ENCODE data around the gene ACIN1.
A peak's percentile ranks its signal among the peaks of the same experiment; 100 is the strongest.

ACIN1 gene

DNA sequence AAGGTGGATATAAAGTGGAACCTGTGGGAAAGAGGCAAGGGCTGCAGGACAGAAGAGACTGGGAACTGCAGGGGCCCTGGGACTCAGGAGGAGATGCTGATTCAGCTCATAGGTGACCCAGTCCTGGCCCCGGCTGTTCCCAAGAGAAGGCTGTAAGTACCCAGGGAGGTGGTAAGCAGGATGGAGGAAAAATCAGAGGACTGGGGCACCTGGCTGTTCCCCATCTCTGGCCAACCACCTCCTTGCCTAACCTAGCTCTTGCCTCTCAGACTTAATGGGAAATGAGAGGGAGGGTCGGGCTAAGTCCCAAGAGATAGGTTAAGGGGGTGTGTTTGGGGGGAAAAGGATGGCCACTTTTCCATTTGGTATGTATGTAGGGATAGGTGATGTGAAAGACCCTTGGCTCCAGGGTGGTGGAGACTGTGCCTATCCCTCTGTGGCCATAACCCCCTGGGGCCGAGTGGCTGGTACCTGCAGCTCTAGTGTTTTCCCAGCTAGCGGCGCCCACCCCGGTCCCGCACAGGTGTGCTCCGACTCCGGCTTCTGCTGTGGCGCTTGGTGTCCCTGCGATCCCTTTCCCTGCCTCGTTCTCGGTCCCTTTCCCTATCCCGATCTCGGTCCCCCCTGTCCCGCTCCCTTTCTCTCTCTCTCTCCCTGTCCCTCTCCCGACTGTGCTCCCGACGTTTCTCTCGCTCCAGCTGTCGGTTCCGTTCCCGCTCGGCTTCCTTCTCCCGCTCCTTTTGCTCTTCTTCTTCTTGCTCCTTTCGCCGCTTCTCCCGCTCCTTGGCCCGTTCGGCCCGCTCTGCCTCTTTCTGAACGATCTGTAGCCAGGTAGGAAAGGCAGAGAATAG lies 36.1 kb downstream of the ACIN1 start:
- no peaks in the 10 kb centered on the region for H3K9me3 ChIP-seq (ENCODE audit: control insufficient read depth in 2 of 2, low read length in 2 of 2)
- no peak overlapping the region for H3K4me3 ChIP-seq (ENCODE audit: low read length in 2 of 2)
- H3K27ac ChIP-seq (ENCODE audit: low read depth in 2 of 2, low read length in 2 of 2) = no peak overlapping the region
- H3K4me1 ChIP-seq (ENCODE audit: control insufficient read depth in 2 of 2, insufficient read depth in 2 of 2, low read length in 2 of 2) = peaks cover 14 to 17% of the 10 kb centered on the region in 2 donors
- H3K36me3 ChIP-seq (ENCODE audit: control insufficient read depth in 2 of 2, insufficient read depth in 2 of 2, low read length in 2 of 2) = peaks cover 41 to 46% of the 10 kb centered on the region in 2 donors
- H3K27me3 ChIP-seq (ENCODE audit: control insufficient read depth in 2 of 2, insufficient read depth in 2 of 2, low read length in 2 of 2) = no peaks in the 10 kb centered on the region
- H3K9ac ChIP-seq (ENCODE audit: low read depth in 1 of 2, low read length in 2 of 2) = no peak overlapping the region

DNA sequence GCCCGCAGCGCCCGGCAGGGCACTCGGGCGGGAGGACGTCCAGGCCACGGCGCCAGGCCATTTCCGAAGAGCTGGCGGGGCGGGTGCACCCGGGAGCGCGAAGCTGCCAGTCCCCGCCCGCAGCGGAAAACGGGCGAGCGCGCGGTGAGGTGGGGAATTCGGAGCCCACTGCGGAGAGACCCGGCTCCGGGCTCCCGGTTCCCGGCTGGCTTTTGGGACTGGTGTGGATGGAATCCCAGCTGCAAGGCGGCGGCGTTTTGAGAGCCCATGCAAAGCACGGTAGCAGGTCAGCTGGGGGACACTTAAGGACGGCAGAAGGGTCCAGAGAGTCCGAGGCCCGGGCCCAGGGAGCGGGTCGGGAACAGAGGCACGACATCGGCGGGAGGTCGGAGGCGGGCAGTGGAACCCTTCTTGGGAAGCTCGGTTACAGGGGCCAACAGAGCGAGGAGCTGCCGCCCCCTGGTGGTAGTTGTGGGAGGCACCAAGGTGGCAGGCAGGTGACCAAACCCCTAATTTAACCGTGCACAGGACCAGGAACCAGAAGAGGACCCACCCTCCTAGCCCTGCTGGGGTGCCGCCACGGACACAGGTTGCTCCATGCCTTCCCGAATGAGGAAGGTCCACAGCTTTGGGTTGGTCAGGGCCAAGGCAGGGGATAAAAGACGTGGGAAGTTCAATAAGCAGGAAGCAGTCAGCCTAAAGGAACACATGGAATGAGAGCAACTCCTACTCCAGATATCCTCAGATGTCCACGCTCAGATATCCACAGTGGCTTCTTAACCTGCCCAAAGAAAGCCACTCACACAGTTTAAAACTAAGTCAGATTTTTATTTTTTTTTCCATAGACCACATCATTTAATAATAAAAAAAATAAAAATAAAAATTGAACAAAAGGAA lies 36.9 kb downstream of the ACIN1 start:
- Histone ChIP-seq H3K9ac (ENCODE audit: low read depth in 1 of 2, low read length in 2 of 2) (peak overlapping the region; percentile 32 to 65), H3K27me3 (ENCODE audit: control insufficient read depth in 2 of 2, insufficient read depth in 2 of 2, low read length in 2 of 2) (no peaks in the 10 kb centered on the region), H3K4me1 (ENCODE audit: control insufficient read depth in 2 of 2, insufficient read depth in 2 of 2, low read length in 2 of 2) (peaks cover 14 to 17% of the 10 kb centered on the region in 2 donors), H3K36me3 (ENCODE audit: control insufficient read depth in 2 of 2, insufficient read depth in 2 of 2, low read length in 2 of 2) (peaks cover 33 to 37% of the 10 kb centered on the region in 2 donors), H3K27ac (ENCODE audit: low read depth in 2 of 2, low read length in 2 of 2) (peak overlapping the region in 1 of 2 donors; percentile 32), H3K9me3 (ENCODE audit: control insufficient read depth in 2 of 2, low read length in 2 of 2) (no peaks in the 10 kb centered on the region), H3K4me3 (ENCODE audit: low read length in 2 of 2) (peak overlapping the region; percentile 71 to 76)

DNA sequence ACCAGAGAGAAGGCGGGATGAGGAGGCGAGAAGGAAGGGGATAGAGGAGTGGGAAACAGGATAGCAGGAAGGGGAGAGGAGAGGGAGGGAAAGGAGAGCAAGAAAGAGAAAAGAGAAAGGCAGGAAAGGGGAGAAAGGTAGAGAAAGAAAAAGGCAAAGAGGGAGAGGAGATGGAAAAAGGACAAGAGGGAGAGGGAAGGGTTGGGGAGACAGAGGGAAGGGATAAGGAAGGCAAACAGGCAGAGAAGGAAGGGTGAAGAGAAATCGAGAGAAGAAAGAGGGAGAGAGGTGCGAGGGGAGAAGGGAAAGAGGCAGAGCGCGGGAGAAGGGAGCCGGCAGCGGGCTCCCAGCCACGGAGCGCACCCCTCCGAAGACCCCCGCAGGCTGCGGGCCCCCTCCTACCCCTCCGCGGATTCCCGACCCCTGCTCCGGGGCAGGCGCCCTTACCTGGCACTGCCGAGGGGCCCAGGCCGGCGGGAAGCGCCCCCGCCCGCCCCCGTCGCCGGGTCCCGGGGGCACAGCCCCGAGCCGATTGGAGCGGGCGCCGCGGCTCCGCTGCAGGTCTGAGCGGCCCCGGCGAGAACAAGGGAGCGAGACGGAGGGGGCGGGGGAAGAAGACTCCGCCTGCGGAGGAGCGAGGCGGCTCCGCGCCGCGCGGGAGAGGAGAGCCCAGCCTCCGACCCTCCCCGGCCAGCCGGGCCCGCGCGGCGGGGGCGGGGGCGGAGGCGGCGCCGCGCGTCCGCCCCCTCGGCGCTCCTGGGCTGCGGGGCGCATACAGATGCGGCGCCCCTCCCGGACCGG lies 37.8 kb downstream of the ACIN1 start, which contains the start of gene CDH24:
CDH24 (minus strand) TSS at position 565 of the 801 bp plus-strand sequence. CDS start 1,787 bp downstream, outside the sequence.
- no peaks in the 10 kb centered on the region for H3K27me3 ChIP-seq (ENCODE audit: control insufficient read depth in 2 of 2, insufficient read depth in 2 of 2, low read length in 2 of 2)
- H3K9ac ChIP-seq (ENCODE audit: low read depth in 1 of 2, low read length in 2 of 2) = peak within 1 kb of the TSS; percentile 32 to 65
- H3K4me1 ChIP-seq (ENCODE audit: control insufficient read depth in 2 of 2, insufficient read depth in 2 of 2, low read length in 2 of 2) = peaks cover 14 to 17% of the 10 kb centered on the region in 2 donors
- peaks cover 24 to 29% of the 10 kb centered on the region in 2 donors for H3K36me3 ChIP-seq (ENCODE audit: control insufficient read depth in 2 of 2, insufficient read depth in 2 of 2, low read length in 2 of 2)
- H3K4me3 ChIP-seq (ENCODE audit: low read length in 2 of 2) = peak within 1 kb of the TSS; percentile 71 to 76
- H3K9me3 ChIP-seq (ENCODE audit: control insufficient read depth in 2 of 2, low read length in 2 of 2) = no peaks in the 10 kb centered on the region
- H3K27ac ChIP-seq (ENCODE audit: low read depth in 2 of 2, low read length in 2 of 2) = peak within 1 kb of the TSS in 1 of 2 donors; percentile 32

DNA sequence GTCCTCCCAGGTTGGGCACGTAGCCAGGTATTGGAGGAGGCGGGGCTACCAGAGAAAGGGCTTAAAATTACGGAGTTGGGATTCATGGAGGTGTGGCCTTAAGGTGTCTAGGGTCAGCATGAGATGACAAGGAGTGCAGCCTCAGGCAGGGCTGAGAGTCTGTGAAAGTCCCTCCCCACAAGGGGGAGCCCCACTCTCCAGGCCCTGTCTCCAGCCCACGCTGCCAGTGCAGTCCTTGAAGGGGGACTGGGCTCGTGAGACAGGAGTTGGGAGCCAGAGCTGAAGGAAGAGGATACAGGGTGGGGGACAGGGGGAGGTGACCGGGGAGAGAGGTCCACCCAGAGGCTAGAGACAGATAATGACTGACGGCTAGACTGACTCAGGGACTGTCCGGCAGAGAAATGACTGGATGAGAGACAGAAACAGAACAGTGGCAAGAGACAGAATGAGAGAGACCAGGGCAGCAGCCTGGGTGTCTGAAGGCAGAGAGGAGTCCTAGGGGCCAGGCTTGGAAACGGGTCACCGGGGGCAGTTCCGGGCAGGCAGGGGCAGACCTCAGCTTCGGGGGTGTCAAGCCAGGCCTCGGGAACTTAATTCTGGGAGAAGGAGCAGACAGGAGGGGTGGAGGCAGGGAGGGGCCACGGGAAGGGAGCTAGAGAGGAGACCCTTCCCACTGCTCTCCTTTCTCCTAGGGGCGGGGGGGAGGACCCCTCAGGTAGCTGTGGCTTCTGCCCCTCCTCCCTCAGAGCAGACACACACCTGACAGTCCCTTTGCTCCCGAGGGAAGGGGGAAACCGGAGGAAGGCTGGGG lies 38.6 kb downstream of the ACIN1 start:
- peaks cover 14 to 17% of the 10 kb centered on the region in 2 donors for H3K4me1 ChIP-seq (ENCODE audit: control insufficient read depth in 2 of 2, insufficient read depth in 2 of 2, low read length in 2 of 2)
- H3K27ac ChIP-seq (ENCODE audit: low read depth in 2 of 2, low read length in 2 of 2) = no peak overlapping the region
- peak overlapping the region in 1 of 2 donors; percentile 26 for H3K9ac ChIP-seq (ENCODE audit: low read depth in 1 of 2, low read length in 2 of 2)
- peak overlapping the region; percentile 71 to 76 for H3K4me3 ChIP-seq (ENCODE audit: low read length in 2 of 2)
- H3K9me3 ChIP-seq (ENCODE audit: control insufficient read depth in 2 of 2, low read length in 2 of 2) = no peaks in the 10 kb centered on the region
- H3K36me3 ChIP-seq (ENCODE audit: control insufficient read depth in 2 of 2, insufficient read depth in 2 of 2, low read length in 2 of 2) = peaks cover 21 to 25% of the 10 kb centered on the region in 2 donors
- no peaks in the 10 kb centered on the region for H3K27me3 ChIP-seq (ENCODE audit: control insufficient read depth in 2 of 2, insufficient read depth in 2 of 2, low read length in 2 of 2)

DNA sequence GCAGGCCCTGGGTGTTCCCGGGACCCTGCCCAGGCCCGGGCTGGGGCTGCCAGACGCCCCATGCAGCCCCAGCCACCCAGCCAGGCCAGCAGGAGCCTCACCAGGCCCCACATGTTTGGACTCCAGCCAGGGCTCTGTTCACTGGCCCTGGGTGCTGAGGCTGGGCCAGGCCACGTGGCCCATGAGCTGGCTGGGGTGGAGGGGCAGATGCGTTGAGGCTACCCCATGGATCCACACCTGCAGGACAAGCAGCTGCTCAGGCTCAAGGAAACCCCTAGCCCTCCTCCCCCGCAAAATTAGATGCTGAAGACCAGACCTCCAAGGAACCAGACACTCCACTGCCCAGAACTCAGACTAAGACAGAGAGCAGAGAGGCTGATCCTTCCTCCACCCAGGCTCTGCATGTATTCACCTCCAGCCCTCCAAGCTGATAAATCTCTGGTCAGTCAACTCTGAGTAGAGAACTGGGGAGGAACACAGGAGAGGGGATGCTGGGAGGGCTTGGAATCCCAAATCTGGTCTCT lies 39.3 kb downstream of the ACIN1 start:
- peaks cover 15 to 19% of the 10 kb centered on the region in 2 donors for H3K36me3 ChIP-seq (ENCODE audit: control insufficient read depth in 2 of 2, insufficient read depth in 2 of 2, low read length in 2 of 2)
- H3K4me3 ChIP-seq (ENCODE audit: low read length in 2 of 2) = peak overlapping the region in 1 of 2 donors; percentile 71
- no peak overlapping the region for H3K27ac ChIP-seq (ENCODE audit: low read depth in 2 of 2, low read length in 2 of 2)
- peaks cover 14 to 17% of the 10 kb centered on the region in 2 donors for H3K4me1 ChIP-seq (ENCODE audit: control insufficient read depth in 2 of 2, insufficient read depth in 2 of 2, low read length in 2 of 2)
- no peaks in the 10 kb centered on the region for H3K9me3 ChIP-seq (ENCODE audit: control insufficient read depth in 2 of 2, low read length in 2 of 2)
- no peaks in the 10 kb centered on the region for H3K27me3 ChIP-seq (ENCODE audit: control insufficient read depth in 2 of 2, insufficient read depth in 2 of 2, low read length in 2 of 2)
- no peak overlapping the region for H3K9ac ChIP-seq (ENCODE audit: low read depth in 1 of 2, low read length in 2 of 2)

DNA sequence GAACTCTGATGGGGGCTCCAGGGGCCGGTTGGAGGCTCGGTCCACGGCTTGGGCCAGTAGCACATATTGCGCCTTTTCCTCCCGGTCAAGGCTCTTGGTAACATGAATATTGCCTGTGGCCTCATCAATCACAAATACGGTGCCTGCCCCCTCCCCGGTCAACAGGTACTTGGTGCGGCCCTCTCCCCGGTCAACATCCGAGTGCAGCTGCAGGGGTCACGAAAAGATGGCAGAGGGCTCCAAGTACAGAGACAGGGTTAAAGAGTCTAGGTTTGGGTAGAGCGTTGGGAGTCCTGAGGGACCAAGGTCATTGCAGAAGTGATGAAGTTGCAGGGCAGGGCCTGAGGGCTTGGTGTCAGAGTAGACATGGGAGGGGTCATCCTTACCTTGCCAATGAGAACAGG lies 39.8 kb downstream of the ACIN1 start:
- Histone ChIP-seq H3K4me3 (ENCODE audit: low read length in 2 of 2) (no peak overlapping the region), H3K9me3 (ENCODE audit: control insufficient read depth in 2 of 2, low read length in 2 of 2) (no peaks in the 10 kb centered on the region), H3K9ac (ENCODE audit: low read depth in 1 of 2, low read length in 2 of 2) (no peak overlapping the region), H3K27me3 (ENCODE audit: control insufficient read depth in 2 of 2, insufficient read depth in 2 of 2, low read length in 2 of 2) (no peaks in the 10 kb centered on the region), H3K36me3 (ENCODE audit: control insufficient read depth in 2 of 2, insufficient read depth in 2 of 2, low read length in 2 of 2) (peaks cover 12 to 14% of the 10 kb centered on the region in 2 donors), H3K27ac (ENCODE audit: low read depth in 2 of 2, low read length in 2 of 2) (no peak overlapping the region), H3K4me1 (ENCODE audit: control insufficient read depth in 2 of 2, insufficient read depth in 2 of 2, low read length in 2 of 2) (peaks cover 14 to 17% of the 10 kb centered on the region in 2 donors)

DNA sequence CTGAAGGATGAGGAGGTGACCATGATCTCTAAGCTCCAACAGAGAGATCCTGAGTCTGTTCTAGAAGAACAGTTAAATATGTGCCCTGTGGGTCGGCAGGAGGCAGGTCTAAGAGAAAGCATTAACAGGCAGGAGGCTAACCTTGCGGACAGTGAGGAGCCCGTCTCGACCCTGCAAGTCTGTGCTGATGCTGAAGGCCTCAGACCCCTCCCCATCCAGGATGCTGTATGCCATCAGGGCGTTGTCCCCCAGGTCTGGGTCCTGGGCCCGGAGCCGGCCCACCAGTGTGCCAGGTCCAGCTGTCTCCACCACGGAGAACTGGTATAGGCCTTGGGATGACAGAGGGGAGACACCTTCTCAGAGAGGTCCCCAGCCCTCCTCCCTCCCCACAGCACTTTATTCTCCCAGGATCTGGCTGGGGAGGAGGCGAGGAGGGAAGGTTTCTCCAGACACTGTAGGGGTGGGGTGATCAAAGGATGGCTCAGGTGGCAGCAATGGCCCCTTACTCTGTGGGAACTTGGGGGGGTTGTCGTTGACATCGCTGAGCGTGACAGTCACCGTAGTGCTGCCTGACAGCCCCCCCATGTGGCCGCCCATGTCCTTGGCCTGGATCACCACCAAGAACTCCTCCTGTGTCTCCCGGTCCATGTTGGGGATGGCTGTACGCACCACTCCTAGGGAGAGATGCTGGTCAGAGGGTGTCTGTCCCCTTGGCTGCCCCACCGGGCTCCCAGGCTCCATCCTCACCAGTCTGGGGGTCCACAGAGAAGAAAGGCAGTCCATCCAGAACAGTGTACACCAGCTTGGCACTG lies 40.7 kb downstream of the ACIN1 start:
- Histone ChIP-seq H3K27me3 (ENCODE audit: control insufficient read depth in 2 of 2, insufficient read depth in 2 of 2, low read length in 2 of 2) (no peaks in the 10 kb centered on the region), H3K36me3 (ENCODE audit: control insufficient read depth in 2 of 2, insufficient read depth in 2 of 2, low read length in 2 of 2) (peaks cover 7% of the 10 kb centered on the region in 2 donors), H3K9ac (ENCODE audit: low read depth in 1 of 2, low read length in 2 of 2) (no peak overlapping the region), H3K9me3 (ENCODE audit: control insufficient read depth in 2 of 2, low read length in 2 of 2) (no peaks in the 10 kb centered on the region), H3K4me3 (ENCODE audit: low read length in 2 of 2) (no peak overlapping the region), H3K27ac (ENCODE audit: low read depth in 2 of 2, low read length in 2 of 2) (no peak overlapping the region), H3K4me1 (ENCODE audit: control insufficient read depth in 2 of 2, insufficient read depth in 2 of 2, low read length in 2 of 2) (peaks cover 14 to 17% of the 10 kb centered on the region in 2 donors)

DNA sequence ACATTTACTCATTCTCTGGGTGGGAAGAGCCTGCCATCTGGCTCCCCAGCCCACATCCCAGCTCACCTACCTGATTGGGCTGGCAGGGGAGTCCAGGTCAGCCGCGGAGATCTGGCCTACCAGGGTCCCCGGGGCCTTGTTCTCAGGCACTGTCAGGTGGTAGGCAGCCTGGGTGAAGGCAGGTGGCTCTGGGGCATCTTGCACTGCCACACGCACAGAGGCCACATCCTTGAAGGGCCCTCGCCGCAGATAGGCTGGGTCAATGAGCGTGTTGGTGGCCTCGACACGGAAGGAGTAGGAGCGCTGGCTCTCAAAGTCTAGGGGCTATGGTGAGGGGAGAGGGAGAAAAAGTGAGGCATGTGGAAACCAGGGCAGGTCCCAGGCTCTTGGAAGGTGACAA lies 41.5 kb downstream of the ACIN1 start:
- Histone ChIP-seq H3K27ac (ENCODE audit: low read depth in 2 of 2, low read length in 2 of 2) (no peak overlapping the region), H3K9ac (ENCODE audit: low read depth in 1 of 2, low read length in 2 of 2) (no peak overlapping the region), H3K27me3 (ENCODE audit: control insufficient read depth in 2 of 2, insufficient read depth in 2 of 2, low read length in 2 of 2) (no peaks in the 10 kb centered on the region), H3K36me3 (ENCODE audit: control insufficient read depth in 2 of 2, insufficient read depth in 2 of 2, low read length in 2 of 2) (no peaks in the 10 kb centered on the region), H3K4me3 (ENCODE audit: low read length in 2 of 2) (no peak overlapping the region), H3K4me1 (ENCODE audit: control insufficient read depth in 2 of 2, insufficient read depth in 2 of 2, low read length in 2 of 2) (peaks cover 14 to 17% of the 10 kb centered on the region in 2 donors), H3K9me3 (ENCODE audit: control insufficient read depth in 2 of 2, low read length in 2 of 2) (no peaks in the 10 kb centered on the region)

All from mucosa of rectum (tissue), 2 donors.